ENCODE data around the gene ADAP1.
A peak's percentile ranks its signal among the peaks of the same experiment; 100 is the strongest.

GRCh38 chr7:927031-927671, 27.3 kb downstream of the ADAP1 start:
- TF ChIP-seq EP300 (IDR thresholded peaks at IDR 0.05), result no peak
- no peak for TF ChIP-seq CTCF (IDR thresholded peaks at IDR 0.05)
- TF ChIP-seq POLR2AphosphoS5 (IDR thresholded peaks at IDR 0.05), result peak in 1 of 4 donors; percentile 24

All from sigmoid colon (tissue), 4 donors.